Measurements from ENCODE around the gene TMOD1. TPM values are rescaled to one million over a fixed set of nuclear protein-coding genes. Genes with fewer than 3 reads are reported as not detected.

TMOD1 gene
- total and polyA plus RNA-seq, 2 donors (not counting 1 experiment from before 2014, with no cell fraction given) = 0.98 to 4.0 TPM

DNA sequence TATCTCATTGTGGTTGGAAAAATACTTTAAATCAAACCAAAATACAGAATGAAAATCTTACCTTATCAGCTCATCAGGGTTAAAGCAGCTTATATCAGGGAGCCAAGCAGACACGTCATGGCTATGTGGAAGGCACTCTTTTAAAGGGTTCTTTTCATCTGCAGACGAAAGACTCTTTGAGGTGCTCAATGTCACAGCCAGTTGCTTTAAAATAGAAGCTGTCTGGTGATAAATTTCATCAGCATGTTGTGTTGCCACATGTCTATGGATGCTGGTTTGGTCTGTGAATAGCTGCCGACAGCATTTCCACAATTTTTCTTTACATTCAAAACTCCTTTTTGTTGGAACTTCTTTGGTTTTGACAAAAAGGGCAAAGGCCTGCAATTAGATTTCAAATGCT is 124.2 kb downstream of the TMOD1 start:
- Histone ChIP-seq H3K79me2 (ENCODE audit: control insufficient read depth, insufficient read depth, low read length) (peaks cover 14% of the 10 kb centered on the region), H3K4me2 (ENCODE audit: extremely low read depth, insufficient read depth, low read length) (no peak overlapping the region), H3K4me3 (replicated peaks in 1 of 4; ENCODE audit: control extremely low read depth in 1 of 4, insufficient read depth in 1 of 4, low read depth in 3 of 4, low read length in 4 of 4) (no peak overlapping the region), H3K9ac (ENCODE audit: insufficient read depth, low read length) (no peak overlapping the region), H4K20me1 (ENCODE audit: control insufficient read depth, extremely low read depth, insufficient read depth, low read length) (no peaks in the 10 kb centered on the region), H3K27me3 (ENCODE audit: control insufficient read depth, insufficient read depth, low read length) (no peaks in the 10 kb centered on the region), H3K27ac (ENCODE audit: insufficient read depth, low read length) (no peak overlapping the region), H3K4me1 (ENCODE audit: control insufficient read depth, extremely low read depth, insufficient read depth, low read length) (peaks cover 2% of the 10 kb centered on the region), H2AFZ (ENCODE audit: low read length) (no peak overlapping the region), H3K9me3 (ENCODE audit: control insufficient read depth, insufficient read depth, low read depth, low read length) (no peaks in the 10 kb centered on the region), H3K36me3 (ENCODE audit: control insufficient read depth, insufficient read depth, low read length) (no peaks in the 10 kb centered on the region)
- no peak for DNase-seq (ENCODE audit: low read depth in 2 of 2)
- TF ChIP-seq EZH2 (IDR thresholded peaks at IDR 0.05; ENCODE audit: low read length, missing control alignments) = no peak
- TF ChIP-seq CTCF (conservative IDR thresholded peaks at IDR 0.05 in 1 of 2, IDR thresholded peaks at IDR 0.05 in 1 of 2; ENCODE audit: low read depth in 1 of 2, low read length in 2 of 2) = no peak

GRCh38 chr9:97627624-97628023 is 126.2 kb downstream of the TMOD1 start:
- Histone ChIP-seq H2AFZ (ENCODE audit: low read length) (peak overlapping the region; percentile 2), H3K9ac (ENCODE audit: insufficient read depth, low read length) (no peak overlapping the region), H3K27ac (ENCODE audit: insufficient read depth, low read length) (no peak overlapping the region), H3K4me3 (replicated peaks in 1 of 4; ENCODE audit: control extremely low read depth in 1 of 4, insufficient read depth in 1 of 4, low read depth in 3 of 4, low read length in 4 of 4) (peak overlapping the region in 2 of 4 experiments; percentile 0 to 45), H3K27me3 (ENCODE audit: control insufficient read depth, insufficient read depth, low read length) (no peaks in the 10 kb centered on the region), H3K36me3 (ENCODE audit: control insufficient read depth, insufficient read depth, low read length) (no peaks in the 10 kb centered on the region), H3K79me2 (ENCODE audit: control insufficient read depth, insufficient read depth, low read length) (peaks cover 29% of the 10 kb centered on the region), H3K4me1 (ENCODE audit: control insufficient read depth, extremely low read depth, insufficient read depth, low read length) (peaks cover 6% of the 10 kb centered on the region), H3K4me2 (ENCODE audit: extremely low read depth, insufficient read depth, low read length) (peak overlapping the region; percentile 16), H3K9me3 (ENCODE audit: control insufficient read depth, insufficient read depth, low read depth, low read length) (no peaks in the 10 kb centered on the region), H4K20me1 (ENCODE audit: control insufficient read depth, extremely low read depth, insufficient read depth, low read length) (no peaks in the 10 kb centered on the region)
- TF ChIP-seq EZH2 (IDR thresholded peaks at IDR 0.05; ENCODE audit: low read length, missing control alignments) (no peak), CTCF (conservative IDR thresholded peaks at IDR 0.05 in 1 of 2, IDR thresholded peaks at IDR 0.05 in 1 of 2; ENCODE audit: low read depth in 1 of 2, low read length in 2 of 2) (no peak)
- peak in 1 of 2 donors; percentile 35 for DNase-seq (ENCODE audit: low read depth in 2 of 2)

- Histone ChIP-seq H3K4me2 (ENCODE audit: extremely low read depth, insufficient read depth, low read length) (no peak overlapping the region), H3K27ac (ENCODE audit: insufficient read depth, low read length) (no peak overlapping the region), H3K79me2 (ENCODE audit: control insufficient read depth, insufficient read depth, low read length) (peaks cover 29% of the 10 kb centered on the region), H3K4me1 (ENCODE audit: control insufficient read depth, extremely low read depth, insufficient read depth, low read length) (peaks cover 6% of the 10 kb centered on the region), H4K20me1 (ENCODE audit: control insufficient read depth, extremely low read depth, insufficient read depth, low read length) (no peaks in the 10 kb centered on the region), H3K9ac (ENCODE audit: insufficient read depth, low read length) (no peak overlapping the region), H3K4me3 (replicated peaks in 1 of 4; ENCODE audit: control extremely low read depth in 1 of 4, insufficient read depth in 1 of 4, low read depth in 3 of 4, low read length in 4 of 4) (no peak overlapping the region), H3K27me3 (ENCODE audit: control insufficient read depth, insufficient read depth, low read length) (no peaks in the 10 kb centered on the region), H3K9me3 (ENCODE audit: control insufficient read depth, insufficient read depth, low read depth, low read length) (no peaks in the 10 kb centered on the region), H2AFZ (ENCODE audit: low read length) (no peak overlapping the region), H3K36me3 (ENCODE audit: control insufficient read depth, insufficient read depth, low read length) (no peaks in the 10 kb centered on the region)
- no peak for DNase-seq (ENCODE audit: low read depth in 2 of 2)
- no peak for TF ChIP-seq EZH2 (IDR thresholded peaks at IDR 0.05; ENCODE audit: low read length, missing control alignments)
- TF ChIP-seq CTCF (conservative IDR thresholded peaks at IDR 0.05 in 1 of 2, IDR thresholded peaks at IDR 0.05 in 1 of 2; ENCODE audit: low read depth in 1 of 2, low read length in 2 of 2) = no peak
Measured at GRCh38 chr9:97628668-97629067, 127.2 kb downstream of the TMOD1 start.

Data from fibroblast of lung (primary cell).